ENCODE measurements around the gene ZACN.

DNA sequence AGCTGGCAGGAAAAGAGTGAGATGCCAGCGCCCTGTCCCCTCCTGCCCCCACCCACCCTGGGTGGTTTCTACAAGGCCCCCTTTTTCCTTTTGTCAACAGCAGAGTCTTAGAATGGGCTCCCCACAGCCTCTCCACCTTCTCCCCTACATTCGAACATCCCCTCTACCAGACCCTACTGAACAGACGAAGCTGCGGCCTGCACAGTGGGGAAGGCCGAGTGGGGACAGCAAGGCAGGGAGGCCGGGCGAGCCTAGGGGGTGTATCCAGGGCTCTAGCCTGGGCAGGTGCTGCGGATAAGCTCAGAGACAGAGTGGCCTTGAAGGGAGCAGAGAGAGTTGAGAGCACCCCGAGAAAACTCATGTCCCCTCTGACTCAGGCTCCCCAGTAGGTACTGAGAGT is 7.4 kb downstream of the ZACN start:
- no peak for TF ChIP-seq TAF1 (IDR thresholded peaks at IDR 0.05; ENCODE audit: borderline replicate concordance, insufficient read depth, low read length)
- no peak for TF ChIP-seq SIN3A (IDR thresholded peaks at IDR 0.05; ENCODE audit: borderline replicate concordance, insufficient read depth, low read length)
- TF ChIP-seq POLR2AphosphoS5 (IDR thresholded peaks at IDR 0.05; ENCODE audit: low read depth, low read length), result no peak
